Mesothelial cell of epicardium (in vitro differentiated cells): ENCODE measurements around the gene DNAAF5. TPM values are rescaled to one million over a fixed set of nuclear protein-coding genes. Genes with fewer than 3 reads are reported as not detected.

Experiments used
- DNase-seq, 2 experiments: peaks; one replicate each; pipeline ENCODE4 v3.0.0; 2021; ENCODE audit warnings: low spot score in 2 of 2; ENCODE audit not compliant: unreplicated experiment in 2 of 2
- H3K27ac Mint-ChIP-seq: 2 replicates; pipeline ENCODE4 v1.8.0; 2021; ENCODE audit warnings: mixed read lengths
- H3K27me3 Mint-ChIP-seq: 2 replicates; pipeline ENCODE4 v1.8.0; 2021; ENCODE audit warnings: low read depth, mixed read lengths
- H3K36me3 Mint-ChIP-seq: 2 replicates; pipeline ENCODE4 v1.8.0; 2021; ENCODE audit warnings: mixed read lengths
- H3K4me1 Mint-ChIP-seq: 2 replicates; pipeline ENCODE4 v1.8.0; 2021; ENCODE audit warnings: mixed read lengths
- H3K4me3 Mint-ChIP-seq: 2 replicates; pipeline ENCODE4 v1.8.0; 2021; ENCODE audit warnings: mild to moderate bottlenecking, moderate library complexity, mixed read lengths
- H3K9me3 Mint-ChIP-seq: 2 replicates; pipeline ENCODE4 v1.8.0; 2021; ENCODE audit warnings: mixed read lengths
- CTCF ChIP-seq: fragments of 200-600 bp; sonication (generic); IDR thresholded peaks from one replicate; pipeline ENCODE4 v1.5.0; 2021; ENCODE audit warnings: antibody characterized with exemption; ENCODE audit not compliant: unreplicated experiment
- total RNA-seq: library from RNA; stranded (reverse); gene quantifications from 3 replicates; pipeline ENCODE4 v1.2.1, GENCODE V29; 2021

The DNAAF5 gene
- total RNA-seq, 1 donor from 2014 or later = 39.0 TPM

GRCh38 chr7:757741-758163, 31.3 kb downstream of the DNAAF5 start:
- Mint-ChIP-seq H3K36me3 (peaks cover 27% of the 10 kb centered on the region), H3K4me1 (no peaks in the 10 kb centered on the region), H3K4me3 (no peak overlapping the region), H3K9me3 (no peaks in the 10 kb centered on the region), H3K27me3 (no peaks in the 10 kb centered on the region), H3K27ac (no peak overlapping the region)
- no peak for DNase-seq
- TF ChIP-seq CTCF = no peak

GRCh38 chr7:759569-759968, 33.1 kb downstream of the DNAAF5 start:
- Mint-ChIP-seq H3K4me3 (no peak overlapping the region), H3K27me3 (no peaks in the 10 kb centered on the region), H3K4me1 (no peaks in the 10 kb centered on the region), H3K9me3 (no peaks in the 10 kb centered on the region), H3K27ac (no peak overlapping the region), H3K36me3 (peaks cover 24% of the 10 kb centered on the region)
- no peak for DNase-seq
- TF ChIP-seq CTCF = no peak

- H3K9me3 Mint-ChIP-seq = no peaks in the 10 kb centered on the region
- no peak for DNase-seq
- no peaks in the 10 kb centered on the region for H3K27me3 Mint-ChIP-seq
- H3K27ac Mint-ChIP-seq = no peak overlapping the region
- H3K4me3 Mint-ChIP-seq = no peak overlapping the region
- H3K4me1 Mint-ChIP-seq = no peaks in the 10 kb centered on the region
- no peak for TF ChIP-seq CTCF
- H3K36me3 Mint-ChIP-seq = peaks cover 21% of the 10 kb centered on the region
Measured at GRCh38 chr7:760006-760405, 33.5 kb downstream of the DNAAF5 start.

- DNase-seq = no peak
- Mint-ChIP-seq H3K4me1 (no peaks in the 10 kb centered on the region), H3K36me3 (peaks cover 27% of the 10 kb centered on the region), H3K9me3 (no peaks in the 10 kb centered on the region), H3K4me3 (no peak overlapping the region), H3K27ac (no peak overlapping the region), H3K27me3 (no peaks in the 10 kb centered on the region)
- no peak for TF ChIP-seq CTCF
Measured at GRCh38 chr7:761101-761500, 34.6 kb downstream of the DNAAF5 start.

- H3K36me3 Mint-ChIP-seq = peaks cover 31% of the 10 kb centered on the region
- no peak overlapping the region for H3K27ac Mint-ChIP-seq
- H3K27me3 Mint-ChIP-seq = no peaks in the 10 kb centered on the region
Measured at GRCh38 chr7:761631-762030, 35.1 kb downstream of the DNAAF5 start.

More at GRCh38 chr7:761631-762030, 35.1 kb downstream of the DNAAF5 start:
- Mint-ChIP-seq H3K4me1 (no peaks in the 10 kb centered on the region), H3K9me3 (no peaks in the 10 kb centered on the region), H3K4me3 (no peak overlapping the region)
- DNase-seq = no peak
- TF ChIP-seq CTCF = no peak
